Measurements from ENCODE around the gene LDB2.

Gene LDB2

DNA sequence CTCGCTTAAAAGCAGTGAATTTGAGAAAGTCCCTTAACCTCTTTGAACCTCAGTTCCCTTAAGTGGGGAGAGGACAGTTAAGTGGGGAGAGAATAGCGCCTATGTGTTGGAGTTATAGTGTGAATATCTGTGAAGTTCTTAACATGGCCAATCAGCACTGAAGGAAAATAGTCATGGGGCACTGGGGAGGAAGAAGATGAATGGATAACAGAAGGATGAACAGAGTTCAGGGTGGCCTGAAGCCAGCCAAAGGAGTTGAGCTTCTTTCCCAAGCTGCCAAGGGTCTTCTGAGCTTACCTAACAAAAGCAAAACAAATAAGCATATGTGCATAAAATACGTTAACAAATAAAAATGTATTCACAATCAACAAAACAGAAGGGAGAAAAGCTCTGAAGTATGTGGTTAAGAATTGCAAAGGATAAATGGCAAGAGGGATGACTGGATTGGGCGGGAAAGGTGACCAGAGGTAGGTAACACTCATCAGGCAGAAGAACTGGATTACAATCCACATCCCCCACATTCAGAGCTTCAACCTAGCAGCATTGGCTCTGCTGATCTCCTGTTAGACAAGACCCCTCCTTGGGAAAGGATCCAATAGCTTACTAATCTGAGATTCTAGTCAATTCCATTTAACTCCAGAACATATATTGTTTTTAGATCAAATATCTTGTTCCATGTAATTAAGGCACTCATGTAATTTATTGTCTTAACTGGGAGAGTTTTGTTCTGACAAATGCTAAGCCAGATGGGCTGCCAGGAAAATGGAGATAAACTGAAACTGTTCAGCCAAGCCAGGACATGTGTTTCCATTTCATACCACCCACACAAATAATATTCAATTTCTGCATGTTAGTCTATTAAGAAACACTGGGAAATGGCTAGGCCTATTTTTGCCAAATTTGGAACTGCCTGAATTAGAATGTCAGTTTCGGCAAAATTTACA, 221.2 kb downstream of the LDB2 start:
- no peak for DNase-seq

GRCh38 chr4:16676230-16676770, 222.1 kb downstream of the LDB2 start:
- no peak for DNase-seq

DNA sequence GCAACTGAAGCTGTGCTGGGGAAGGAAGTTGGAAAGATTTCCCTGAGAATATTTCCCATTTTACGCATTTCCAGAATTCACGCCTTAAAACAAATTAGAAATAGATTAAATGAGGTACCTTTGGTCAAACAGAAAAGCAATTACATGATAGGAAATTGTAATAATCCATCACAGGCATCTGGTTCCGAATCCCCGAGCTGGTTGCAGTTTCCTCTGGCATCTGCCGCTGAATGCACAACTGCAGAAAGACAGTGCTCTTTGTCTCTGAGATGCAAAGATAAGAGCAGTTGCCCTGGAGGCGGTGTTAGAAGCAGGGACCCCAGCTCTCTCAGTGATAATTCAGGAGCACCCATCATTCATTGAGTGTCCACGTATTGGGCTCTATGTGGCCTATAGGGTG, 224.4 kb downstream of the LDB2 start:
- DNase-seq = no peak

DNA sequence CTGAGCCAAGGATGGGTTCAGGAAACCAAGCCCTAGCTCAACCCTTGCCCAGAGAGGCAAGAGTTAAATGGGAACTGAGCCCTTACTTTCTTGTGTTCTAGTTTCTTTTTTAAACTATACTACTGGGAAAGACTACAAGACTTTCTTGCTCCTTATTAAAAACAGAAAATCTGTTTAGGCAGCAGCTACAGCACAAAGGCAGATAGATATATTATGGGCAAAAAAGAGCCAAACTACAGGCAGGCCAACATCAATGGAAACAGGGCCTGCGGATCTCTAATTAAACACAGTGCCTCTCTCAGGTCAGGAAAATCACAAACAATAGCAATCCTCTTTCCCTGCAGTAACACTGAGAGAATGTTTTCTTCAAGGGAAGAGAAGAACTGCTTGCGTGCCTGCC, 226.0 kb downstream of the LDB2 start:
- no peak for DNase-seq

- no peak for DNase-seq
Observed at GRCh38 chr4:16671741-16672140, 226.7 kb downstream of the LDB2 start.

- no peak for DNase-seq
Observed at GRCh38 chr4:16670727-16671126, 227.7 kb downstream of the LDB2 start.

DNA sequence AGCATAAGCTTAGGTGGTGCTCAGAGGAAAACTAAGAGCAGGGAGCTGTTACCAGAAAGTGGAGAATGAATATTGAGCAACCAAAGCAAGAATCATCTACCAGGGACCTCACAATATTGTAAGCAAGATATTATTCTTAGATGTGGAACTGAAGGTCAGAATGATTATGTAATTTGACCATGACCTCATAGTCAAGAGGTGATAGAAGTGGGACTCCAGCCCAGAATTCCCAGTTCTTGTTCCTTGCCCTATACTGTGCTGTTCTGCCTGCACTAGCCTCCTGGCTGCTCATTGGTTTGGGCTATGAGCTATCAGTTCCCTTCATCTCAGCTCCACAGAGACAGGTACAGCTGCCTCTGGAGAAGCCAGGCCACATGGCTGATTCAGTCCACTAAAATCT, 229.4 kb downstream of the LDB2 start:
- DNase-seq = no peak

DNA sequence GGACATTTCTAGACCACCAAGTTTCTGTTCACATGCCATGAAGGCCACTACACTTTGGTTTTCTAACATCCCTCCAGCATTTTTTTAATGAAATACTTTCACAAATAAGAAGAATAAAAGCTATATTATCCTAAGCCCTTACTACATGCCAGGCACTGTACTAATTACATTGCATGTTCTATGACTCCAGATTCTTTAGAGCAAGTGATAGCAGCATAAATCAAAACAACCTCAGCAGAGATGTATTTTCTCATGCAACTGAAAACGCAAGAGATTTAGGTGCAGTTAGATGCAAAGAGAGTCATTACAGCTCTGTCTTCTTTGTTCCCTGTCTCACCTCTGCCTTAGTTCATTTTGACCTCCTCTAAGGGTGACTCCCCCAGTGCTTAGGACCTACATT, 230.0 kb downstream of the LDB2 start:
- no peak for DNase-seq

DNA sequence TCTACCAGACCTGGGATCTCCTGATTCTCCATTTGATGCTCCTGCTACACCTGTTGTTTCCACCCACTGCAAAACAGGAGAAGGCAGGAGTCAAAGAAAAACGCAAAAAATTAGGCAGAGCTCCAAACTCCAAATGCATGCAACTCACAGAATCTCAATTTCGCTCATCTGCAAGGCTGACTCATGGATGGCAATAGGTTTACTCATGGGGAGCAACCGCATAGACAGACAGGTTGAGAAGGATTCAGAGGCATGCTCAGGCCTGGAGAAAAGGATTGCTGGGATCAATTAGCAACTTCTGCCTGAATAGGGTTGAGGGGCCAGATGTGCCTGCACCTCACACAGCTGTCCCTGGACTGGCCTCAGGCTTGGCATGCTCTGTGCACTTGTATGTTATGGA, 231.0 kb downstream of the LDB2 start:
- DNase-seq = no peak

DNA sequence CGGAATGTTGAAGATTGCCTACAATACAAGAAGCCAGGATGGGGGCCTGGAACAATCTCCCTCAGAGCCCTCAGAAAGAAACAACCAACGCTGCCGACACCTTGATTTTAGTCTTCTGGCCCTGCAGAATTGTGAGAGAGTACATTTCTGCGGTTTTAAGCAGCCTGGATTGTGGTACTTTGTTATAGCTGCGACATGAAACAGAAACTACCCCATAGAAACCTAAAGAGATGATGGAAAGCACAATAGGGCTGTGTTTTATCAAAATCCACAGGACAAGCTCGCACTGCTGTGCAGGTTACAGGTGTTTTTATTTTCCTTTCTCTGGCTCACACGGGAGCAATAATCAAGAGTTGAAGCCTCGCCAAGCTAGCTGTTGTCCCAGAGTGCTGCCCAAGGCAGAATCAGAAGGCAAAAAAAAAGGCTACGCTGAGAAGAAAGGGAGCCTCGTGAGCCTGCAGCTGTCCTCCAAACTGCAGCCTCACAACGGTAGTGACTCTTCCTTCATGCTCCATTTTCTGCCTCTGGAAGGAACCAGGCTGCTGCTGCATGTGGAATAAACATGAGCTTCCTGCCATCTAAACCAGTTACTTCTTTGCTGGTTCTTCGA, 232.4 kb downstream of the LDB2 start:
- DNase-seq = no peak

GRCh38 chr4:16663732-16664131, 234.7 kb downstream of the LDB2 start:
- no peak for DNase-seq

DNA sequence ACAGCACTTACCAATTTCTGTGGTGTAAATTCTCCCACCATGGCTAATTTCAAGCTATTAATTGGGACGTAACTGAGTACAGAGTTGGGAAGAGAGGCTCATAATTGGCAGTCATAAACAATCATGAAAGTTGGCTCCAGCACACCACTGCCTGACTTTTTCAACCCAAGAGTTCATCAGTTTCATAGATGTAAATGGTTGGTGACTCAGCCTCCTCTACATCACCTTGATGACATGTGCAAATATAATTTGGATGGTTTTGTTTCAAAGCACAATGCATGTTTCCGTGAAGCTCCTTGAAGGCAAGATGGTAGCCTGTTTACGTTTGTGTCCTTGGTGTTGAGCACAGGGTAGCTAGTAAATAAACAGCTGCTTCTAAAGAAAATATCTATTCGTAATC, 235.1 kb downstream of the LDB2 start:
- DNase-seq = no peak

GRCh38 chr4:16661813-16662212, 236.6 kb downstream of the LDB2 start:
- DNase-seq = no peak

GRCh38 chr4:16660656-16661055, 237.8 kb downstream of the LDB2 start:
- DNase-seq = no peak

DNA sequence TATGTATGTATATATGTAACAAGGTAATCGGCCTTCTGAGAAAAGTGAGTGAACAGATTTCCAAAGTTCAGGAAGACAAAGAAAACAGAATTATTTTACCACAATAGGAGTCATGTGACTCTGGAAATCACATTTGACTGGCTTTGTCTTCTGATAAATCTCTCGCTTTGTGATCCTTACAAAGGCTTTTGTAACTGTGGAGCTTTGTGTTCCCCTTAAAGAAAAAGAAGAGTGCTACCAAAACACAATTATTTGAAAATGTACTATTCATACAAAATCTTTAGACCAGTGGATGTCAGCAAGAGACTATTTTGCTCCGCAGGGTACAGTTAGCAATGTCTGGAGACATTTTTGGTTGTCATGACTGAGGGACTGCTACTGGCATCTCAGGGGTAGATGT, 238.8 kb downstream of the LDB2 start:
- DNase-seq = no peak

DNA sequence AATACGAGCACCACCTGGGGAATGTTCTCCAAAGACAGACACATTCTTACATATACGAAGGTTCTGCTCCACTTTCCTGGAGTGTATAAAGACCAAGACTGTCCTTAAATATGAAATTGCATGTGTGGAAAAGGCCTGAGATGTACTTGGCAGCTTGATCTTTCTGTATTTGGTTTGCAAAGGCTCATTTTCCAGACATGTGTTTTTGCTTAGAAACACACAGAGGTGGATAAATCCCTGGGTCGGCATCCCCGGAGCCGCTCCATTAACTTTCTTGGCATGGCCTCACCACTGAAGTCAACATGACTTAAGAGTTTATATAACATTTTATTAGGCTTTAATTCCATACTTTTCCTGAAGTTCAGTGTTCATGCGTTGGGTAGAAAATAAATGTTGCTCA, 239.4 kb downstream of the LDB2 start:
- DNase-seq = no peak

GRCh38 chr4:16658183-16658582, 240.3 kb downstream of the LDB2 start:
- no peak for DNase-seq

DNA sequence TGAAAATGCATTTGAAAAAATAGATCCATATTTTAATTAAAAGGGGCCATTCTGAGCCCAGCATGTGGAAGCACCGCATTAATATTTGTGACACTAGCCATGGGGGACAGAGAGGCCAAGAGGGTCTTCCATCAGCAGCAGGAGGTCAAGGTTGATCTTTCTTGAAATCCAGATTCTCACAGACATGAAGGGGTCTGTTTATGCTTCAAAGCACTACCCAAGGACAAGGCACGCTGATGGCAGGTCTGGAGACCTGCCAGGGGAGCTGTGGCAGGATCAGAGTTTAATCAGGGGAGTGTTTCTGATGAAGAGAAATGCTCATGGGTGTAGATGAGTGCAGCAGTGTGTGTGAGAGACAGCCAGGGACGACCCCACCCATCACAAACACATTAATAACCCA, 243.3 kb downstream of the LDB2 start:
- DNase-seq = no peak

GRCh38 chr4:16652732-16653305, 245.6 kb downstream of the LDB2 start:
- DNase-seq = no peak

GRCh38 chr4:16646459-16646858, 252.0 kb downstream of the LDB2 start:
- no peak for DNase-seq

GRCh38 chr4:16643893-16644292, 254.6 kb downstream of the LDB2 start:
- no peak for DNase-seq

DNA sequence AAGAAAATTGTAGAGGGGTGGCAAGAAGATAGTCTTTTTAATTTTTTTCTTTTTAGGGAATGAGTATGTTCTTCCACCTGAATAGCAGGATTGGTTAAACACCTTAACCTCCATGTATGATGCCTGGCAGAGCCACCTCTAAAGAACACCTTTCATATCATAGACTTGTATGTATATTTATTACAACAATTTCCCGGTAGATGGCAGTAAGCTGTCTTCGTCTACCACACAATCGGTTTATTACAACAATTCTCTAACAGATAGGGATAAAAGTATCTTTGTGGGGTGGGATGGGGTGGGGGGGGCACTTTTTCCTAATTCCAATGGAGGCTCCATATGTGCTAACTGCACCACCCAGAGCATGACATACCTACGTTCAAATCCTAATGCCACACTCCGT, 255.5 kb downstream of the LDB2 start:
- DNase-seq = no peak

DNA sequence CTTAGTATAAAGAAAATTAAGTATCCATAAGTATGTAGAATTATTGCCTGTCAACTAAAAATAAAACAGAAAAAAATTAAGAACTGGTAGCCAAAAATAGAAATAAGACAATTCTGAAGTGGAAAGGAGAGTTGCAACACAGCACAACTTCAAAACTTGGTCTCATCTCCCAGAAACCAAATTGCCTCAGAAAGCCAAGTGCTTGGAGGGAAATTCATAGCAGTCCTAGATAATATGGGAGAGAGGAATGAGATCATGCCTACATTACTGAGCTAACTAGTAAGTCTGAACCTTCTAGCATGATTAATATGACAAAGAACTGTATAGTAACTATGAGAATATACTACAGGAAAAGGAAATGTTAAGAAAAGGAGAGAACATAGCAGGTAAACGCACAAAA, 256.5 kb downstream of the LDB2 start:
- DNase-seq = no peak

All from activated CD4-positive, alpha-beta T cell treated with anti-CD3 and anti-CD28 coated beads for 48 hours (primary cell).